Stimulated activated CD8-positive, alpha-beta memory T cell treated with anti-CD3 and anti-CD28 coated beads, Interleukin-2, amount 100 ng/mL, for 1 hour (primary cell): ENCODE data around the gene PTPN13.
"Not testable (repeated sequence)": the region's sequence is repeated elsewhere in the genome, so short reads cannot be mapped to it uniquely, and the experiment has no call there.

Experiments
- DNase-seq, 2 donors: peaks; one replicate each; pipeline ENCODE4 v3.0.0-alpha.2; 2020; ENCODE audit warnings: low read depth in 2 of 2

PTPN13 gene

DNA sequence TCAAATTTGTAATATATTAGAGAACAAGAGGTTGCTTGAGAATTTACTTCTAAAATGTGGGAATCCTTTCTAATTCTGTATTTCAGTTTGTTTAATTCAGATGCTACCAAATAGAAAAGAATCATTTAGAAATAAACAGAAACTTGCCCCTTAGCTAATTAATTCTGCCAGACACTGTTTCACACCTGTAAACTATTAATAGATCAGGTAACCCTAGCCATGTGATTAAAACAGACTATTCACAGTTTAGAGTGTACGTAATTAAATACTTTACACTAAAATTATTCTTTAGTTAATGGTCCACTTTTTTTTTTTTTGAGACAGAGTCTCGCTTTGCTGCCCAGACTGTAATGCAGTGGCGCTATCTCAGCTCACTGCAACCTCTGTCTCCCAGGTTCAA, 124.0 kb downstream of the PTPN13 start:
- DNase-seq, result no peak

DNA sequence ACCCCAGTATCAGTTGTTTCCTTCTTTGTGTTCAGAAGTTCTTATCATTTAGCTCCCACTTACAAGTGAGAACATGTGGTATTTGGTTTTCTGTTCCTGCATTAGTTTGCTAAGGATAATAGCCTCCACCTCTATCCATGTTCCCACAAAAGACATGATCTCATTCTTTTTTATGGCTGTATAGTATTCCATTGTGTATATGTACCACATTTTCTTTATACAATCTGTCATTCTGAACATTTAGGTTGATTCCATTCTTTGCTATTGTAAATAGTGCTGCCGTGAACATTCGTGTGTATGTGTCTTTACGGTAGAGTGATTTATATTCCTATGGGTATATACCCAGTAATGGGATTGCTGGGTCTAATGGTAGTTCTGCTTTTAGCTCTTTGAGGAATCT, 125.0 kb downstream of the PTPN13 start:
- DNase-seq, result not testable (repeated sequence)

GRCh38 chr4:86720508-86721068, 126.5 kb downstream of the PTPN13 start:
- no peak for DNase-seq

DNA sequence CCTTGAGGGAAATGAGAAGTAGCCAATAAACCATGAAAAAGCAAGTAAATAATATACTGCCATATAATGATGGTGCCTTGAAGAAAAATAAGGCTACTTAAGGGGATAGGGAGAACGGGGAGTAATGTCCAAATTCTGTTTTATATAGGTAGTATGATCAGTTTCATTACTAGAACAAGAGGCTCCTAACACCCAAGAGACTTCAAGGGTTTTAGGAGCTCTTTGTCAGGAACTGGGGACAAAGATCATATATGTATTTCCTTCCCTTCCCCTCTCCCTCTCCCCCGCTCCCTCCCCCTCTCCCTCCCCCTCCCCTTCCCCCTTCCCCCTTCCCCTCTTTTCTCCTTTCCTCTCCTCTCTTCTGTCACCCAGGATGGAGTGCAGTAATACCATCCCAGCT, 127.3 kb downstream of the PTPN13 start:
- DNase-seq, result no peak

DNA sequence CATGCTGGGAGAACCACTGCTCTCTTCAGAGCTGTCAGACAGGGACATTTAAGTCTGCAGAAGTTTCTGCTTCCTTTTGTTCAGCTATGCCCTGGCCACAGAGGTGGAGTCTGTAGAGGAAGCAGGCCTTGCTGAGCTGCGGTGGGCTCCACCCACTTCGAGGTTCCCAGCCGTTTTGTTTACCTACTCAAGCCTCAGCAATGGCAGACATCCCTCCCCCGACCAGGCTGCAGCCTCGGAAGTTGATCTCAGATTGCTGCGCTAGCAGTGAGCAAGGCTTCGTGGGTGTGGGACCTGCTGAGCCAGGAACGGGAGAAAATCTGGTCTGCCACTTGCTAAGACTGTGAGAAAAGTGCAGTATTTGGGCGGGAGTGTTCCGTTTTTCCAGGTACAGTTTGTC, 136.2 kb downstream of the PTPN13 start:
- DNase-seq, result no peak

DNA sequence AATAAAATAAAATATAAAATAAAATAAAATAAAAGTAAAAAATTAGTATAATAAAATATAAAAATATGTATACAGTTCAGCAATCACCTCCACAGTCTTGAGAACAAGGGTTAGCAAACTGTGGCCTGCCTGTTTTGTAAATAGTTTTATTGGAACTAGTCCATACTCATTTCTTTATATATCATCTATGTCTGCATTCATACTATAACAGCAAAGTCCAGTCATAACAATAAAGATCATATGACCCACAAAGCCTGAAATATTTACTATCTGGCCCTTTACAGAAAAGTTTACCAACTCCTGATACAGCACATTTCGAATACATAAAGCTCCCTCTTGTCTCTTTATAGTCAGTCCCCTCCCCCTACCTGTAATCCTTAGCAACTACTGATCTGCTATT, 143.1 kb downstream of the PTPN13 start:
- no peak for DNase-seq

- no peak for DNase-seq
These were observed 147.7 kb downstream of the PTPN13 start for GRCh38 chr4:86741846-86742245.

- no peak for DNase-seq
These were observed 150.5 kb downstream of the PTPN13 start for GRCh38 chr4:86744570-86744969.

DNA sequence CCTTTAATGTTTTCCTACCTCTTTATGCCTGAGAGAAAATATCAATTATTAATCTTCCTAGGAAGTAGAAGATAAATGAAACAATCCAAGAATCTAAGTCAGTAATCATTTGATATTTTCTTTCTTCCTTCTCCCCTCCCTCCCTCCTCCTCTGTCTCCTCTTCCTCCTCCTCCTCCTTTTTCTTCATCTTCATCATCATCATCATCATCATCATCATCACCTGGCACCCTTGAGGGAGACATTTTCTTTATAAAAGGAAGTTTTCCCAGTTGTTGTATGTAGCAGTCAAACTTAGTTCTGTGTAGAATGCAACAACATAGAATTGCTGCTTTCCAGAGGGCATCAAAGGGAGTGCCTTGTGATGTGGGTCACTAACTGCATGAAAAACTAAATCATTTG, 155.0 kb downstream of the PTPN13 start:
- DNase-seq, result no peak

GRCh38 chr4:86755388-86755787, 161.3 kb downstream of the PTPN13 start:
- DNase-seq, result no peak

DNA sequence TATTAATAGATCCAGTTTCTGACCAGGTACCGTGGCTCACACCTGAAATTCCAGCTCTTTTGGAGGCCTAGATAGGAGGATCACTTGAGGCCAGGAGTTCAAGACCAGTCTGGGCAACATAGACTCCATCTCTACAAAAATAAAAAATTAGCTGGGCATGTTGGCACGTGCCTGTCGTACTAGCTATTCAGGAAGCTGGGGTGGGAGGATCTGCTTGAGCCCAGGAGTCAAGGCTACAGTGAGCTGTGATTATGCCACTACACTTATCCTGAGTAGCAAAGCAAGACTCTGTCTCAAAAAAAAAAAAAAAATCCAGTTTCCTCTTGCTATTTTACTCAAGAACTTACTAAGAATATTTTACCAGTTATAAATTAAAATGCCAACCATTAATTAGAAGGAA, 163.4 kb downstream of the PTPN13 start:
- no peak for DNase-seq

DNA sequence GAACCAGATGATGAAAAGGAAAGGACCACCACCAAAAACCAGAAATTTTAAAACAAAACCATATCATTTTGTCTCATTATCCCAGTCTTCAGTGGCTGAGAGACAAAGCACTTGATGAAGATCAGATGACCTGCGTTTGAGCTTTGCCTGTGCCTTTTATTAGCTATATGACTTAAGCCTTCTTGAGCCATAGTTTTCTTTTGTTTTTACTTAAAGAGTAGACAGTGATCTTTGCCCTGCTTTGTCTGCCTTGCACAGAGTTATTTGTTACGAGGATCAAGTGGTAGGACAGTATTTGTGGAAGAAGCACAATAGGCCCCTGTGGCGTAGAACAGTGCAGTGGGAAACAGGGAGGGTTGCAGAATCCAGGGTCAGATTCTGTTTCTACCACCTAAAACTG, 165.2 kb downstream of the PTPN13 start:
- no peak for DNase-seq

- no peak for DNase-seq
These were observed 168.5 kb downstream of the PTPN13 start for GRCh38 chr4:86762649-86763048.

- no peak for DNase-seq
These were observed 175.7 kb downstream of the PTPN13 start for GRCh38 chr4:86769794-86770193.

GRCh38 chr4:86771141-86771540, 177.0 kb downstream of the PTPN13 start:
- no peak for DNase-seq

DNA sequence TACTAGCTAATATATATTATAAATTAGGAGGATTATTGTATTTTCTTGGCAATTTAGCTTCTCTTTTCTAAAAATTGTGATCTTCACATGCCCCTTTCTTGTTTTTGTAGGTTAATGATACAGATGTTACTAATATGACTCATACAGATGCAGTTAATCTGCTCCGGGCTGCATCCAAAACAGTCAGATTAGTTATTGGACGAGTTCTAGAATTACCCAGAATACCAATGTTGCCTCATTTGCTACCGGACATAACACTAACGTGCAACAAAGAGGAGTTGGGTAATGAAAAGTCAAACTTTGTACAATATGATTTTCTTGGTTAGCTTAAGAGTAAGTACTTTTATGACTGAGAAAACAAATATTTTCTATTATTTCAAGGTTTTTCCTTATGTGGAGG, 180.9 kb downstream of the PTPN13 start:
- DNase-seq, result no peak

DNA sequence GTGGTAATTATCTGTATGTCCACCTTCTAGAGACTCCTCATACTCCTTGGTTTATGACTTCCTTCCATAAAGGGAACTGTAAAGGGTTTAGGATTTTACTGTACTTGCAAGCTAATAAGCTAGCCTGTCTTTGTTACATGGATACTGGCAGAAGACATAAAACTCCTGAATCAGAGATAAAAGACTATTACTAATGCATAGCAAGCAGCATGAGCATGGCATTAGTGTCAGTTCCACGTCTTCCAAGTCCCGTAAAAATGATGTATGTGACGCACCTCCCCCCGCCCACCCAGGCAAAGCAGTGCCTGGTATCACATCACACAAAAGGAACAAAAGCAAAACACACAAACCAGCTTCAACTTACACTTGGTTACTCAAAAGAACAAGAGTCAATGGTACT, 184.1 kb downstream of the PTPN13 start:
- DNase-seq, result no peak

- no peak for DNase-seq
These were observed 194.7 kb downstream of the PTPN13 start for GRCh38 chr4:86788826-86789225.

GRCh38 chr4:86791126-86791525, 197.0 kb downstream of the PTPN13 start:
- no peak for DNase-seq

DNA sequence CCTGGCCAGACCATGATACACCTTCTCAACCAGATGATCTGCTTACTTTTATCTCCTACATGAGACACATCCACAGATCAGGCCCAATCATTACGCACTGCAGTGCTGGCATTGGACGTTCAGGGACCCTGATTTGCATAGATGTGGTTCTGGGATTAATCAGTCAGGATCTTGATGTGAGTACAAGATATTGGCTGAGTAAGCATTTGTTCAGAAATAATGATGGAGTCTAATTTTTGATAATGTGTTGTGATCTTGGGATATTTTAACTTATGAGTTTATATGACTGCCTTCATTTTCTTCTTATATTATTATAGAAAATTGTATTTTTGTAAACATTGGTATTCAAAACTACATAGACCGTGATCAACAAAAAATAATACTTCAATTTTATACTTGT, 215.7 kb downstream of the PTPN13 start:
- DNase-seq, result no peak

GRCh38 chr4:86810847-86811246, 216.7 kb downstream of the PTPN13 start:
- no peak for DNase-seq

GRCh38 chr4:86815653-86816052, 221.5 kb downstream of the PTPN13 start:
- DNase-seq, result no peak

GRCh38 chr4:86816501-86817273, 222.6 kb downstream of the PTPN13 start:
- no peak for DNase-seq

DNA sequence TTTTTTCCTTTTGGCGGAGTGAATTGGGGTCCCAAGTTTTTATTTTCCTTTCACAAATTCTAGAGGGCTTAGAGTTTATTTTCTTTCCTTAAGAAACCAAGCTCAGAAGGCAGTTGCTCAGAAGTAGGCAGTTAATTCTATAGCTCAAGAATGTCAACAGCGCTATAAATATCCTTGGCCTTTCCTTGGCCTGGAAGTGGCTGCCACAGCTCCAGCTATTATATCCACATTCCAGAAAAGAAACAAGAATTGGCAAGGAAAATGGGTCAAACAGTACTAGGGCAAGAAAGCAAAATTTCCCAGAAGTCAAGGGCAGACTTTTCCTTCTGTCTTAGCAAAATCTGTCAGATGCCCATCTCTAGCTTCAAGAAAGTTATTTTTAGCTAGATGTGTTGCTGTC, 224.1 kb downstream of the PTPN13 start:
- no peak for DNase-seq
